HEK293 (cell line): ENCODE data around the gene TRIM22.
"Not testable (repeated sequence)": the region's sequence is repeated elsewhere in the genome, so short reads cannot be mapped to it uniquely, and the experiment has no call there.

Experiments
- CTCF ChIP-seq: fragments of 450-650 bp; formaldehyde crosslinking; IDR thresholded peaks from 2 replicates; pipeline ENCODE4 v1.5.1; 2016; ENCODE audit warnings: missing biosample characterization, missing genetic modification characterization
- ZNF114 ChIP-seq: fragments of 450-650 bp; formaldehyde crosslinking; IDR thresholded peaks from 2 replicates; pipeline ENCODE4 v1.5.0; 2017; ENCODE audit warnings: missing biosample characterization, missing genetic modification characterization
- ZNF133 ChIP-seq: fragments of 450-650 bp; formaldehyde crosslinking; IDR thresholded peaks from 2 replicates; pipeline ENCODE4 v1.5.1; 2016; ENCODE audit warnings: missing biosample characterization, missing genetic modification characterization
- ZNF221 ChIP-seq: fragments of 450-650 bp; formaldehyde crosslinking; IDR thresholded peaks from 2 replicates; pipeline ENCODE4 v1.5.1; 2017; ENCODE audit warnings: missing biosample characterization, missing genetic modification characterization, borderline replicate concordance
- ZNF639 ChIP-seq: fragments of 450-650 bp; formaldehyde crosslinking; IDR thresholded peaks from 2 replicates; pipeline ENCODE4 v1.5.1; 2016; ENCODE audit warnings: missing biosample characterization, missing genetic modification characterization

- not testable (repeated sequence) for TF ChIP-seq ZNF639; CTCF (tag by site-specific recombination); ZNF114; ZNF133 (tag by site-specific recombination); ZNF221 (tag by site-specific recombination)
Observed at GRCh38 chr11:5656956-5657355, 32.6 kb upstream of the TRIM22 start.
